HG02759 (cell line): Measurements from ENCODE around the gene WDR1.

ENCODE experiments used
- ATAC-seq: cut with Tn5 transposase; IDR thresholded peaks from one replicate; pipeline ENCODE4 v1.9.1; 2021; ENCODE audit warnings: mild to moderate bottlenecking, moderate library complexity; ENCODE audit not compliant: unreplicated experiment

Gene WDR1

DNA sequence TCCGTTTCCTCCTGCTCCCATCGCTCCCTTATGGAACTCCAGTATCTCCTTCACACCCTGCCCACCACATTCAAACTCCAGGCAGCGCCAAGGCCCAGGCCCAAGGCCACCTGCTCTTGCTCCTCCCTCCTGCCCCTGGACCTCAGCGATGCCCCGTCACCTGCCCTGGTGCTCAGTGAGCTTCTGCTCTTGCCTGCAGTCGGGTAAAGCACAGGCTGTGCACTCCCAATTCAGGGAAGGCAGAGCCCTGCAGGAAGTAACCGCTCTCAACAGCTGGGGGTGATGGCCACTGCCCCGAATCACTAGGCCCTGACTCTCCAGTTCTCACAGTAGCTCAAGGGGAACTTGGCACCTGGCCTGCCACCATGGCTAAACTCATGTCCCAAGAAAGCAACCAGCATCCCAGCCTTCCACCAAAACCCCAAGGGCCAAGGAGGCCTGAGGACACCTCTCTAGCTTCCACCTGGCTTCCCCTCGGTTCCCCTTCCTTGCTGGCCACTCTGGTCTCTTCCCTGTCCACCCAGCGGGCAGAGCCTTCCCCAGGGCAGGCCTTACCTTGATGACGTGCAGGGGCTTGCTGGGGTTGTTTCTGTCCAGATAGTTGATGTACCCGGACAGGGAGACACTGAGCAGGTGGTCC is 29.3 kb downstream of the WDR1 start:
- no peak for ATAC-seq

DNA sequence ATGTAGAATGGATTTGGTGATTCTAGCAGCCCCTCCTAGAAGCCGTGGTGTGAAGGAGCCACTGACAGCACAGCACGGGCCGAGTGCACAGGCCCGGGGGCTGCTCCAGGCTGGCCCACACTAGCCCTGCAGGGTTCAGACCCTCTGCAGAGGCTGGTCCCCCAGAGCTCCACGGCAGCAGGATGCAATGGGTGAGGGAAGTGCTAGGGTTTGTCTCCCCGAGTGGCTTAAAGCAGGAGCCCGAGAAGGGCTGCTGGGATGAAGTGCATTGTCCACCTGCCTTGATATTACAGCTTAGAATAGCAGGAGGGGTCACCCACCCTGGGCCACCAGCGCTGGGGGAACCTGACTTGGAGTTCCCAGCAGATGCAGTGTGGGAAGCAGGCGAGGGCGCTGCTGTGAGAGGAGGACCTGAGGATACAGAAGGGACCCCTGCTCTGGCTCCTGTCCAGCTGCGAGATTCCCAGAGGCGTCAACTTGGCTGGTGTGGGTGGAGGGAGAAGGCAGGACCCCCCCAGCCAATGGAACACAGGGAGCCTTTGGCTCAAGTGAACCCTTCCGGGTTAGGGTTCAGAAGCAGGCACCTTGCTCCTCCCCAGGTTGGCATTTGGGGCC is 30.0 kb downstream of the WDR1 start:
- ATAC-seq: no peak

DNA sequence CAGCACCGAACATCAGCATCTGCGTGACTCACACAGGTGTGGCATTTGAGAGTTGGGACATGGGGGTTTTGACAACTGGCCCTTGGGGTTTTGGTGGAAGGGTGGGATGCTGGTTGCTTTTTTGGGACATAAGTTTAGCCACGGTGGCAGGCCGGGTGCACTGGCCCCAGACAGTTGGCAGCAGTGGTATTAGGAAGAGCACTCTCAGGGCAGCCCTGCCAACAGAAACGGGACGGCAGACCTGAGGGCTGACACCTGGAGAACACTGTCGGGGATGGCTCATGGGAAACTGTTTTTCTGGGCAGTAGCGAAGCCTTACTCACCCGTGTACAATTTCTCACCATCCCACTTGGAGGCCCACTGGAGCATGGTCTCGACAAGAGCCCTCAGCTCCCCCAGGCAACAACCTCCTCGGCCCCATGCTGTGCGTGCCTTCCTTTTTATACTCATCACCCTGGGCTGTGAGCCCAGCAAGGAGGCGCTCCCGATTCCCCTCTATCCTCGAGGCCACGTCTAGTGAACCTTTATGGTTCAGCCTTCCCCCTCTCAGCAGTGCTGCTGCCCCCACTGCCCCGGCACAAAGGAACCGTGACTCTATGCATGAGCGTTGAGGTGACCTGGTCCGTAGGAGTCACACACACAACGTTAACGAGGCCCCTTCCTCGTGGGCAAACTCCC is 30.6 kb downstream of the WDR1 start:
- no peak for ATAC-seq

DNA sequence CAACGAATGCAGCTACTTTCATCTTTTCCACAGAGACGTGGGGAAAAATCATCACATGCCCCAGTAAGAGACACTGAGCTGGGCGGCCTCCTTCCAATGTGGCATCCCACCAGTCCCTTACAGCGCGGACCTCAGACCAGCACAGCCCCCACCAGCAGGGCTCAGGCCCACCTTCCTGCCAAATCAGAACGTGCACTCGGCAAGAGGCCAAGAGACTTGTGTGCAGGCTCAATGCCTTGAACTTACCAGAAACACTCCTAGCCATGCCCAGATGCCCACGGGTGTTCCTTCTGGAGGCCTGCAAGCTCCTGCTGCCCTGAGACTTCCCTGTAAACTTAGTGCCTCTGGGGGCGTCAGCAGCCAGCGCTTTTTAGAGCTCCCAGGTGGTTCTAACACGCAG is 31.2 kb downstream of the WDR1 start:
- no peak for ATAC-seq

DNA sequence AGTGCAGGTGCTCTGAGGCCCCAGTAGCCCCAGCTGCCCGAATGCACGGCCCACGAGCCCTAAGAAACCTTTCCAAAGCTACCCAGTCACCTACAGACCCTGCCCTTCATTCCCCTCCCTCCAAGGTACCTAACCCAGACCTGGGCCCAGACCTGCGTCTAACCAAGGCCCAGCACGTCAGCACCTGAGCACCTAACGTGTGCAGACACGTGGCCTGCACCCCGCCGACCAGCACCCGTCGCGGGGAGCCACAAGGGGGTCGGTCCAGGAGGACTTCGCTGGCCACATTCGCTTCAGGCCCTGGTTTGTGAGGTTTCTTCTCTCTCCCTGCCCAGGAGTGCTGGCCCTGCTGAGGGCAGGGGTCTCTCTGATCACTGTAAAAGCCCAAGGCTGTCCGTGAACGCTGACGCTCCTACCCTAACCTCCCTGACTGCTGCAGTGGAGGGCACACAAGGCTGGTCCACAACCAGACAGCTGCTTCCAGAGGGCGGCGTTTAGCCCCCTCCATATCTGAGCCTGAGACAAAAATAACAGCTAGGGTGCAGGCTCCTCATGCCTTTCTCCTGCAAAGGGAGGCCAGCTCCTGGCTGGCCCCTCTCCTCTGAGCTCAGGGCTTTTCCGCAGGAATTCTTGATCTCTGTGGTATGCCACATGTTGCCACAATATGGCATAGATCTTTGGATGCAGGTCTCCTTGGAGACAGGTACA is 31.8 kb downstream of the WDR1 start:
- ATAC-seq: no peak

DNA sequence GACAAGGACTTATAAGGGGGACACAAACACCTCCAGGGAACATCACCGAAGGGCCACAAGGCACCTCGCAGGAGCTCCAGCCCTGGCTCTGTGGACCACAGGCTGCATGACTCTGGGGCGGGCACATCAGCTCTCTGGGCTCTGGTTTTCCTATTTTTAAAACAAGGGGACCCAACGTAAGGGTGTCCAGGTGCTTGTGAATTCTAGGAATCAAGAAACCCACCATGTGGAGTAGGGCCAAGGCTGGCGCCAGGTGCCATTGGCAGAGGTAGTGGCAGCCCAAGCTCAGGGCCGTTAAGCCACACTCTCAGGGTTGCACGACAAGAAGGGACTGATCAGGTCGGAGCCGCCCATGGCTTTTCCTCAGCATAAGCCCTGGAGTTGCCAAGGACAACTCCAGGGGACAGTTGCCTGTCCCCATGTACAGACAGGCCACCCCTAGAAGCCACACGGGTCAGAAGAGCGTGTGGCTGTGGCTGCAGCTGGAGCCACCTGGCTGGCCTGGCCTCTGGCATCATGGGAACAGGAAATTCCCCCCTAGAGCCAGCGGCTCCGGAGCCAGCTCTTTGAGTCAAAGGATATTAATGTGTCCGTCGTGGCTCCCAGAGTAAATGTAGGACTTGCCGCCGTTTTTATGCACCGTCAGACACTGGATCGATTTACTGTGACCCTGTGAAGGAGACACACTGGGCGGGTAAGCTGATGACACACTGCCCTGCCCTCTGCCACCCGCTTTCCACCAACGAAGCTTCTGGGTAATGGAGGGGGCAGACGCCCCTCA is 32.5 kb downstream of the WDR1 start:
- ATAC-seq: no peak

DNA sequence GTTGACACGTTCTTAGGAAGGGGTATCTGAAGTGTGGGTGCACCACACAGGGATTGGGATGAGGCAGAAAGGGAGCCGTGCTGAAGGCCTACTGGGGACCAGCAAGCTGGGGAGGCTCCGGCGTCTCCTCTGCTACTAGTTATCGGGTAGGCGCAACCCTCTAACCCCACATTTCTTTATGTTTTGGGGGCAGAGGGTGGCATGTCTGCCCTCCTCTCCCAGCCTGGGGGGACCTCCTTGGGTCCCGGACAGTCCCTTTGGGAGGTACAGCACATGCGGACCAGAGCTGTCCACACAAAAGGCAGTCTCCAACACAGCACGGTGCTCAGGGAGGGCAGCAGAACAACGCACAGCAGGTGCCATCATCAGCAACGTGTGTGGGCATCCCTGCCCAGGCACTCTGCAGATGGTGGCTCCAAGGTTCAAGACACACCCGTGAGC is 33.2 kb downstream of the WDR1 start:
- ATAC-seq: no peak

DNA sequence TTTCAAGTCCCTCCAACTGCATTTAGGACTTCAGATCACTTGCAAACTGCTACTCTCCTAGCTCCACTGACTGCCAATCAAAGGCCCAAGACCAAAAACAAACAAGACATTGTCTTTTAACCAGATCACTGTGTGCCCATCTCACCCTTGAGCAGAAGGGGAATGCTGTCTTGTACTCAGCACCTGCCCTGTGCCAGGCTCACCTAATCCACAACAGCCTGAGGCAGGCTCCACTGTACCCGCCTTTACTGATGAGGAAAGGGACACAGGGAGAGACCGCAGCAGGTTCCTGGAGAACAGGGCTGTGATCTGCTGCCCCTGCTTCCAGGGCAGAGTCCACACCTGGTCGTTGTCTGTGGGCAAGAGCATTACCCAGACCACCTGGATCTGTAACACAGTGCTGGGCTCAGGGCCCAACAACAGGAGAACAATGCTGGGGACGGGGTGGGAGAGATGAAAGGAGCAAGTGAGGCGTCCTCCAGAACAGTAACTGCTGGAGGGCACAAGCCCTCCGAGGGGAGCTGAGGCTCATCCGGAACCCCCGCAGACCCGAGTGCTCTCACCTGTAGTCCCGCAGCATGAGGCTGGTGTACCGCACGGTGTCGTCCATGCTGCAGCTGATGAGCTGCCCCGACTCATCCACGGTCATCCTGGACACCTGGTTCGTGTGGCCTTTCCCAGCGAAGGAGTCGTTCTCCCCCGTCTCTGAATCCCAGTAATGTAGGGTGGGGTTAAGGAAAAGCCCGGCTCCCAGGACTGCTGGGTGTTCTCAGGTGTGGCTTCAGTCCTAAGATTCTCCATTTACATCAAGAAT is 33.9 kb downstream of the WDR1 start:
- no peak for ATAC-seq

DNA sequence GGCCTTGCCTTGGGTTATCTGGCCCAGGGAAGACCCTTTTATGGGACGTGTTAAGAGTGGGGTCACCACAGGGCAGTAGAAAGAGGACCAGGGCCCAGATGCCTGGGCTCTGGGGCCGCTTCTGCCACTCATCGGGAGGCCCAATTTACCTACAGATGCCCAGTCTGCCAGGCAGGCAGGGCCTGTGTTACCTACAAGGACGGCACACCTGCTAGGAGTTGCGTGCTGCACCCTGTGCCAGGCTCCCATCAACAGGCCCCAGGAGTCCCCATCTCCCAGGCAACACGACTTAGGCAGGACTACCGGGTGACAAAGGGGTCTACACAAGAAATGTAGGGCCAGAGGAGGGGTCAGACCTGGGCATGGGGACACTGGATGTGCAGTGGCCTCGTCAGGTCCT is 34.6 kb downstream of the WDR1 start:
- ATAC-seq: no peak

DNA sequence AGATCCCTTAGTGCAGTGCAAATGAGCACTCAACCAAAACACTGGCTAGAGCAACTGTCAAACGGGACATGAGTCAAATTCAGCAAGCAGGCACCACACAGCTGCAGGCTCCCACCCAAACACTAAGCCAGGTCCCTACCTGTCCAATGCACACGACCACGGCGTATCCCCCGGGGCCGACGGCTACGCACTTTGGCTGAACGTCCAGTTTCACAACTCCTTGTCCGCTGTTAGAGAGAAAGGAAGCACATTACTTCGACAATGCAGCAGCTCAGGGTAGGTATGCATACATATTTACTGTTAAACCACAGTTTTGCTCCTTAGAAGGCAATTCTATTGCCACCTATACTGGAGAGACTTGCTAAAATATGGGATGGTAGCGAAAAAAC is 35.4 kb downstream of the WDR1 start:
- no peak for ATAC-seq

DNA sequence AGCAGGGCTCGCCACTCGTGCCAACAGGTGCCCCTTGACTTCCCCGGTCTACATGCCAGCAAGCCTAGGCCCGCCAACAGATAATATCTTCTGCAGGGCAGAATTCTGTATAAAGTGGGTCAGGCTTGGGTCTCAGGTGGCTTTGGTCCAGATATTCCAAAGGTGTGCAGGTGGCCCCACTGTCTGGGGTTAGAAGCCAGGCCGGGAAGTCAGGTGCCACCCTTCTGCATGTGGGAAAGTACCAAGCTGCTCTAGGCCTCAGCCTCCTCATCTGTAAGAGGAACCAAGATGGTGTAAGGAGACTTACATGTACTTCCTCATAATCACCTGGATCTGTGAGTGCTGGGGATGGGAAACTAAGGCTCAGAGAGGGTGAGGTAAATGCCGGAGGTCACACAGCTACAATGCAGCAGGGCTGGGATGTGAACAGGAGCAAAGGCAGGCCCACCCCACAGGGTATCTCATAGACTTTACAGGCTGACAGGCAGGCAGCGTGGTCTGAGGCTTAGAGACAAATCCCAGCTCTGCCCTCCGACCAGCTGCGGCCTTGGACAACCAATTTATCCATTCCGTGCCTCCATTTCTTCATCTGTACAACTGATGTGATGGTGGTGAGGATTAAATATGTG is 35.9 kb downstream of the WDR1 start:
- no peak for ATAC-seq

DNA sequence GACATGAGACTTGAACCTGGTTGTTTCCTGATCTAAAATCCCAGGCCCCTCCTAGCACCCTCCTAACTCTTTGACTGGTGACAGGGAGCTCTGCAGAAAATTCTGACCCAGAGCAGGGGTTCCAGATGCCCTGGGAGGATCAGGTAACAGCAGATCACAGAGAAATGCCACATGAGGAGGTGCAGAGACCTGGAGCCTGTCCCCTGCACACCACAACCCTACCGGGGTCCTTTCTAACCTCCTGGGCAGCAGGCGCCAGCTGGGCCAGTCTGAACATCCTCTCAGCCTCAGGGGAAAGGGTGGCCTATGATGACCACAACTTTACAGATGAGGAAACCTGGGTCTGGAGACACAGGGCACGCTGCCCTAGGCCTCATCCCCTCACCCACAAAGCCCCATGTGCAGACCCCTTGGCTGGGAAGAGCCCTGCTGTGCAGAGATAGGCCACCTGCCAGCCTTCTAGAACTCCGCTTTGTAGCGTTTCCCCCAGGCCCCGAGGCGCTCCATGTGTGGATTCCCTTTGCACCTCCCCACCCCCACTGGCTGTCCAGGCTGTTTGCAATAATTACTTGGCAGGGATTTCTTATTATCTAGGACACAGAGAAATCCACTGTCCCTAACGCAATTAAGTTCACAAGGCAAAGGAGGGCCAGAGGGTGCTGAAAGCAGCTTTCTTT is 36.5 kb downstream of the WDR1 start:
- no peak for ATAC-seq

DNA sequence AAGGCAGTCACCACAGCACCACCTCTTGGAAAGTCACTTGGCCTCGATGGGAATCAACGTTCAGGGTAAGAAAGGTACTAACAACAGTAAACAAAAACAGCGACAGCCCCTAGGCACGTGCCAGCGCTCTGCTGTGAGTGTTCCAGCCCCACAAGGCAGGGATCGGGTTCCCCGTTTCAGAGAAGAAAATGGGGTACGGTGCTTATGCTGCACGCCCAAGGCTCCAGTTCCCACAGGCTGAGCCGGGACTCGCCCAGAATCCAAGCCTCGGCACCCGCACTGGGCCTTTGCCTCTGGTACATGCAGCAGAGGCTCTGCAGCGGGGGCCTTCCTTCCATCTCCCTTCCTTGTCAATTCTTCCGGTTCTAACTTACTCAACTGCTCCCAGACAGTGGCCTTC is 37.3 kb downstream of the WDR1 start:
- no peak for ATAC-seq

DNA sequence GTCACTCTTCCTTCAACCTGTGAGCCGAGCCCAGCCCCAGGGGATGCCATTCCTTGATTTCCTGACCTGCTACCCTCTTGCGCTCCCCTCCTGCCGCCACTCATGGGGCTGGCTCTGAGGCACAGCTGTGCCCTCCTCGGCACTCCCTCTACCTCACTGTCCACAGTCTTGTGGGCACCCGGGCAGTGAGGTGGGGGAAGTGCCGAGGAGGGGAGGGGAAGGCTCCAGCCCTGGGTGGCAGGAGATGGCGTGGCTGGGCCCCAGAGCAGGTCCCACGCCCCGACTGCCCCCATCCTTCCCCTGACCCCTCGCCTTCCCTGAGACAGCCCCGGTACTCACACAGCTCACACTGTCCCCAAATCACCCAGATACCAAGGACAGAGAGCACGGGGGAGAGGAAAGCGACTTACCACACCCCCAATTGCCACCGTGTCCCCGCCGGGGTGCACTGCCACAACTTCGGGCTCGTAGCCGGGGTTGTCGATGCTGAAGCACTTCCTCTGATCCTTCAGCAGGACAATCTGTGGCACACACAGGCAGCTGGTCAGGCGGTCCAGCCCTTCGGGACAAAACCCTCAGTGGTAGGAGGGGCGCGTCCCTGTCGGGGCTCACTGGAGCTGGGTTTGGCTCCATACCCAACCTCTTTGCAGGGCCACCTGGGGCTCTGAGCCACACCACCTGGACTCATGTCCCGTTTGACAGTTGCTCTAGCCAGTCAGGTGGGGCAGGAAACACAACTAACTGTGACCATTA is 37.9 kb downstream of the WDR1 start:
- no peak for ATAC-seq

DNA sequence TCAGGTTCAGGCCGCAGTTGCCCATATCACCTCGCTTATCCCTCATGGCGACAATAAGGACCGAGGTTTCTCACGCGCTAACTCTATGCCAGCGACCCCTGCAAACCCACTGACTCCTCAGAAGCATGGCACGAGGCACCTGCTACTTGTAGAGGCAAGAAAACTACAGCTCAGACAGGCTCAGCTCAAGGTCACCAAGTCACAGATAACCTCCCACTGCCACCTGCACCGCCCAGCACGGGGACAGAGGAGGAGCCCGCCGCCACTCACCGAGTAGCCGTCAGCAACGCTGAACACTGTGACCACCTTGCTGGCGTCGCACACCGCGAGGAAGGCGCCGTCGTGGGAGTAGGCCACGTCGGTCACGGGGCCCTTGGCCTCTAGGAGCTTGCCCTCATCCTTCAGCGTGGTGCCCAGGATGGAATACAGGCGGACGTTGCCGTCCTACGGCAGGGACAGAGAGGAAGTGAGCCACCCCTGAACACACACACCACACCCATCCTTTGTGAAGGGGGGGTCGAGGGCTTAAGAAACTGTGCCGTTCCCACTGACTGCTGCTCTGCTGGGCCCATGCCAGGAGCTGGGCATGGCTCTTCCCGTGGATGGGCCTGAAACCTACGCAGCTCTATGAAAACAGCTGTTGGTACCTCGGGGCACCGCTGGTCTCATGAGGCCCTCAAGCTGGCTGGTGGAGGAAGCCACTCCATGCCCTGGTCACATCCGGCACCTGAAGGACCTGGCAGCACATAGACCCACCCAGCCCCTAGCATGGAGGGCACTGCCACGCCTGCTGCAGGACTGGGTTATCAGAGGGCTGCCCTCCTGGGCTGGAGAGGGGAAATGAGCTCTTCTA is 38.9 kb downstream of the WDR1 start:
- ATAC-seq: no peak

DNA sequence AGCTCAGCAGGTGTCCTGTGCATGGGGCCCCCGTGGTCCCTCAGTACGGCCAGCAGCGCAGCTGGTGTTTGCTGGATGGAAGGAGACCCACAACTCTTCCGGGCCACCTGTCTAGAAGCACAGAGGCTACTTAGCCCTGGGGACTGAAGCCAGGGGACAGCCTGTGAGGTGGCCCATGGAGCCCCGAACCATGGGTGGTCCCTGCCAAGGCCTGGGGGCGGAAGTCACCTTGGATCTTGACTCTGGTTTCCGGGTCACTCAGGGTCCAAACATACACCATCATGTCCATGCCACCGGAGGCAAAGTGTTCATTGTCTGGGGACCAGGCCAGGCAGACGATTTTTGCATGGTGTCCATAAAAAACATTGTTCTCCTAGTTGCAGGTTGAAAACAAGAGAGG is 39.5 kb downstream of the WDR1 start:
- ATAC-seq: no peak

DNA sequence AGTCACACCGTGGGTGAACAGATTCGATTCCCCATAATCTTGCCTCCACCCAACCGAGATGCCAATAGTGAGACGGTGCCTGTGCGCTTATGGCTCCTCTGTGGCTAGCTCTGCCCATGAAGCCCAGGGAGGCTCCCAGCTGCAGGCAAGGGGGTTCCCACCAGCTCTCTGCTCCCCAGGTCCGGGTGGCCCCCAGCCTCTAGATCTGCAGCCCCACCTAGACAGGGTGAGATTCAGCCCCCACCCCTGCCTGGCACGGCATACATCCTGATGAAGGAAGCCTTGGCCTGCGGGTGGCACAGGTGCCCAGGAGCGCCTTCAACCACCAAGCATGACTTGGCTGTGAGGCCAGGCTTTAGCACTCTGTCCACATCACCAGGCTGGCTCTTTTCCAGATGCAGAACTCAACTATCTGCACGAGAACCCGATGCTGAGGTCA is 40.6 kb downstream of the WDR1 start:
- ATAC-seq: no peak
